ENCODE results near the gene ZSCAN30.

Gene ZSCAN30

DNA sequence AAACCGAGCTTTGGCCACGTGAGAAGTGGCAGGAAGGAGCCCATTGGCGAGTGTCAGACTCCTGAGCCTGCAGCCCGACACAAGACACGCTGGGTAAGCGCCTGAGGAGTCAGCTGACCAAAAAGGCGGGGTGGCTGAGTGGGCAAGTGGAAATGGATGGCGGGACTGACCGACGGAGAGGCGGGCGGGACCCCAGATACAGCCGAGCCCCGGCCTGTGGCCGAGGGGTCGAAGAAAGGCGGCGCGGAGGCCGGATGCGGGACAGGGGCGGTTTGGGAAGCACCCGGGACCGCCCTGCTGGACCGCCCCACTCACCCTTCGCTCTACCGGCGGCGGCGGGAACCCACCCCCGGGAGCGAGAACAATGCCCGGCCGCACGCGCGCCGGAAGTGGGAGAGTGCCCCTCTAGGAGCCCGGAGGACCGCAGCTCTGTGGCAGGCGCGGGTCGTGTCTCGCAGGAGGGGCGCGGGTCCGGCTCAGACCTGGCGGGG lies 22.8 kb downstream of the ZSCAN30 start:
- TF ChIP-seq, protein P1, sequence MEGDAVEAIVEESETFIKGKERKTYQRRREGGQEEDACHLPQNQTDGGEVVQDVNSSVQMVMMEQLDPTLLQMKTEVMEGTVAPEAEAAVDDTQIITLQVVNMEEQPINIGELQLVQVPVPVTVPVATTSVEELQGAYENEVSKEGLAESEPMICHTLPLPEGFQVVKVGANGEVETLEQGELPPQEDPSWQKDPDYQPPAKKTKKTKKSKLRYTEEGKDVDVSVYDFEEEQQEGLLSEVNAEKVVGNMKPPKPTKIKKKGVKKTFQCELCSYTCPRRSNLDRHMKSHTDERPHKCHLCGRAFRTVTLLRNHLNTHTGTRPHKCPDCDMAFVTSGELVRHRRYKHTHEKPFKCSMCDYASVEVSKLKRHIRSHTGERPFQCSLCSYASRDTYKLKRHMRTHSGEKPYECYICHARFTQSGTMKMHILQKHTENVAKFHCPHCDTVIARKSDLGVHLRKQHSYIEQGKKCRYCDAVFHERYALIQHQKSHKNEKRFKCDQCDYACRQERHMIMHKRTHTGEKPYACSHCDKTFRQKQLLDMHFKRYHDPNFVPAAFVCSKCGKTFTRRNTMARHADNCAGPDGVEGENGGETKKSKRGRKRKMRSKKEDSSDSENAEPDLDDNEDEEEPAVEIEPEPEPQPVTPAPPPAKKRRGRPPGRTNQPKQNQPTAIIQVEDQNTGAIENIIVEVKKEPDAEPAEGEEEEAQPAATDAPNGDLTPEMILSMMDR (IDR thresholded peaks at IDR 0.05; ENCODE audit: borderline replicate concordance, insufficient read depth, low read depth, low read length): no peak
- no peak overlapping the region for H3K4me3 ChIP-seq (ENCODE audit: low read depth, low read length)

DNA sequence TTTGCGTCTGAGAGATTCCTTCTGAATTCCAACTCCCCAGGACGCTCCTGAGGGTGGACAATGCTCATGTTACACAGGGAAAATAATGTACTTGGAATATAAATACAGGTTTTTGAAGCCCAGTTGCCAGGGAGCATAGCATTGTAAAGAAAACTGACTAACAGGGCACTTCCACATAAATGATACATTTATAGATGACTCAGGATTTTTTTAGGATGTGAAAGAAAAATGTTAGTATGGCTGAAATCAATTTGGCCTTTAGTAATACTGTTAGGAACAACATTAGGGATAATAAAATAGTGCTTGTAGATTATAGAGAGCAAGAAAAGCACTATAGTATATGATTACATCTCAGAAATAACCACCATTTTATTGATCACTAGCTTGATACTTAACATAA lies 25.6 kb downstream of the ZSCAN30 start:
- no peak overlapping the region for H3K4me3 ChIP-seq (ENCODE audit: low read depth, low read length)
- TF ChIP-seq, protein P1 (IDR thresholded peaks at IDR 0.05; ENCODE audit: borderline replicate concordance, insufficient read depth, low read depth, low read length): no peak

DNA sequence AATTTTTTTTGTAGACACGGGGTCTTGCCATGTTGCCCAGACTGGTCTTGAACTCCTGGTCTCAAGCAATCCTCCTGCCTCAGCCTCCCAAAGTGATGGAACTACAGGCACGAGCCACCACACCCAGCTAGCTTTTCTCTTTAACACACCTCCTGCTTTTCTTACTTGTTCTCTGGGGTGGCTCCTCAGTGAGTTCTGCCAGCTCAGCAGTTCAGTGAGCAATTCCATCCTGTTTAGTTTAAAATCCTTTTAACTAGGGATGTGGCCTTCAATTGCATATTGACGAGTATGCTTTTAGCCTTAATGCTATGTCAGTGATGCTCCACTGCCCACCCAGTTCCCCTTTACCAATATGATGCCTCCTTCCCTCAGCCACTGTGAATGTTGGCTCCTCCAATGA lies 33.1 kb downstream of the ZSCAN30 start:
- TF ChIP-seq, protein P1 (IDR thresholded peaks at IDR 0.05; ENCODE audit: borderline replicate concordance, insufficient read depth, low read depth, low read length): no peak
- no peak overlapping the region for H3K4me3 ChIP-seq (ENCODE audit: low read depth, low read length)

DNA sequence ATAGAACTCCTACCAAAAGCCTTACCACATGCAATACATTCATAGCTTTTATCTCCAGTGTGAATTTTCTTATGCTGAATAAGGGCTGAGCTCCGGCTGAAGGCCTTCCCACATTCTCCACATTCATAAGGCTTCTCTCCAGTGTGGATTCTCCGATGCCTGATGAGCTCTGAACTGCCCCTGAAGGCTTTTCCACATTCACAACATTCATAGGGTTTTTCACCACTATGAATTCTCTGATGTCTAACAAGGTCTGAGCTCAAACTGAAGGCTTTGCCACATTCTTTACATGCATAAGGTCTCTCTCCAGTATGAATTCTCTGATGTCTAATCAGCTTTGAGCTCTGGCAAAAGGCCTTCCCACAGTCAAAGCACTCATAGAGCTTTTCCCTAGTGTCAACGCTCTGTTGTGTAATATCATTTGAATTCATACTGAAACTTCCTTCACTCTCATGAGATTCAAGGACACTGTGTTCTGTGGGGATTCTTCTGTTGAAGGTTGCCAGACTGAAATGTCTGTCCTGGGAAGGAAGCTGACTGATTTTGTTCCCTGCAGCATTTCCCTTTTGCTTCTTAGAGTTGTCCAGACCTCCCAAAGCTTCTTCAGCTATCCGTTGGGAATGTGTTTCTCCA lies 36.3 kb downstream of the ZSCAN30 start:
- TF ChIP-seq, protein P1 (IDR thresholded peaks at IDR 0.05; ENCODE audit: borderline replicate concordance, insufficient read depth, low read depth, low read length): no peak
- no peak overlapping the region for H3K4me3 ChIP-seq (ENCODE audit: low read depth, low read length)

DNA sequence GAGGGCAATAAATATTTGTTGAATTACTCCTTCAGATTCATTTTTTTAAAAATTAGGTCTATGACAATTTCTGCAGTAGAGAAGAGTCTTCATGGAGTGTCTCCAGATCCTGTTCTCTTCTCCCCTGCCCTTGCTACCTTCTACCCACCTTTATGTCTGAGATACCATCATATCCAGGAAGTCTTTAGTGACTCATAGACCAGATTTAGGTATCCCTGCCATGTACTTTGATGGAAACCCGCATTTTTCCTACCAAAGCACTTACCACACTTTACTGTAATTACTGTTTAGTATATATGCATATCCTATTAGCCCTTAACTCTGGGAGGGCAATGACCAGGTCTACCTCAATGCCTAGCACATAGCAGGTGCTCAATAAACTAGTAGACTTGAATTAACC lies 37.6 kb downstream of the ZSCAN30 start:
- TF ChIP-seq, protein P1 (IDR thresholded peaks at IDR 0.05; ENCODE audit: borderline replicate concordance, insufficient read depth, low read depth, low read length): no peak
- no peak overlapping the region for H3K4me3 ChIP-seq (ENCODE audit: low read depth, low read length)

DNA sequence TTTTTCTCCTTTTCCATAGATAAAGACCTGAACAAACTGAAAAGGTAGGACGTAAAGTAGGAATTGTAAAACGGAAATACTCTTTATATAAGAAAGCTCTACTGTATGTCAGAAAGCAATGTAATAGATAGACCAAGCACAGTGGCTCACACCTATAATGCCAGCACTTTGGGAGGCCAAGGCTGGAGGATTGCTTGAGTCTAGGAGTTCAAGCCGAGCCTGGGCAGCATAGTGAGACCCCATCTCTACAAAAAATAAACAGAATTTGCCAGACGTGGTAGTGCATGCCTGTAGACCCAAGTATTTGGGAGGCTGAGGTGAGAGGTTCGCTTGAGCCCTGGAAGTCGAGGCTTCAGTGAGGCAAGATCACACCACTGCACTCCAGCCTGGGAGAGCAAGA lies 41.6 kb downstream of the ZSCAN30 start:
- H3K4me3 ChIP-seq (ENCODE audit: low read depth, low read length): no peak overlapping the region
- TF ChIP-seq, protein P1 (IDR thresholded peaks at IDR 0.05; ENCODE audit: borderline replicate concordance, insufficient read depth, low read depth, low read length): no peak
